HG03060 (cell line): ENCODE results near the gene TFIP11.

Source experiments
- ATAC-seq: cut with Tn5 transposase; IDR thresholded peaks from one replicate; pipeline ENCODE4 v1.9.1; 2021; ENCODE audit warnings: low read depth, moderate number of reproducible peaks; ENCODE audit not compliant: unreplicated experiment

TFIP11 gene

GRCh38 chr22:26481112-26481693 lies 31.1 kb downstream of the TFIP11 start:
- ATAC-seq = no peak

DNA sequence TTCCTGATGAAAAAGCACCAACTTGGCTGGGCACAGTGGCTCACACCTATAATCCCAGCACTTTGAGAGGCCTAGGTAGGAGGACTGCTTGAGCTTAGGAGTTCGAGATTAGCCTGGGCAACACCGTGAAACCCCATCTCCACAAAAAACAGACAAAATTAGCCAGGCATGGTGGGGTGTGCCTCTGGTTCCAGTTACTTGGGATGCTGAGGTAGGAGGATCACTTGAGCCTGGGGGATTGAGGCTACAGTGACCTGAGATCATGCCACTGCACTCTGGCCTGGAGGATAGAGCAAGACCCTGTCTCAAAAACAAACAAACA lies 31.7 kb downstream of the TFIP11 start:
- no peak for ATAC-seq

- ATAC-seq = no peak
Measured at GRCh38 chr22:26479792-26480610, 32.3 kb downstream of the TFIP11 start.

DNA sequence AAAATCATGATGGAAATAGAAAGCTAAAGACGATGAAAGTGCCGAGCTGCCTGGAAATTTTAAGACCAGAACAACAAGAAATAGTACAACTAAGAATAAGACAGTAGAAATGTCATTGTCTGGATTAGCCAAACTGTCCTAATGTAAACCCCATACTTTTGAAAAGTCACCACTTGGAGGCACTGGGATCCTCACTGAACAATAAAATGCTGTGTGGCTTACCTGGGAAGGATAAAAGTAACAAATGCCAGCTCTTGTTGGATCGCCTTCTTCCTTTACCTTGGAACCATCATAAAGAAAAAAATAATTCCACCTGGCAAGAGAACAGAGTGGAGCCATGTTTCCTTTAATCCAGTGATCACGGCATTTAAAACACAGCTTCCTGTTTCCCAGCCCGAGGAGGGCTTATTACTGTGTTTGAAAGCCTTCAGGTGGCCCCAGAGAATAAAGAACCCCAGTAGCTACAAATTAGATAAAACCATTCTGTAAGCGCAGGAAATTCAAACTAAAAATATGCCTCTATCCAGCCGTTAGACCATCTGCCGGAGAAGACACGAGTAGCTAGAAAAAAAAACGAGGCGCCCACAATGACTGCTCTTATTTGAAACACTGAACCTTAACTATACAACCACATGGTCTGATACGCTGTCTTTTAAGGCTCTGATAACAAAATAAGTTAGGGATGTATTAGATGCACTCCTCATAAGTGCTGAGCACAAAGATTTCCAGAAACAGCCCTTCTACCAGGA lies 33.1 kb downstream of the TFIP11 start:
- ATAC-seq = no peak

- no peak for ATAC-seq
Measured at GRCh38 chr22:26477341-26477731, 34.9 kb downstream of the TFIP11 start.

DNA sequence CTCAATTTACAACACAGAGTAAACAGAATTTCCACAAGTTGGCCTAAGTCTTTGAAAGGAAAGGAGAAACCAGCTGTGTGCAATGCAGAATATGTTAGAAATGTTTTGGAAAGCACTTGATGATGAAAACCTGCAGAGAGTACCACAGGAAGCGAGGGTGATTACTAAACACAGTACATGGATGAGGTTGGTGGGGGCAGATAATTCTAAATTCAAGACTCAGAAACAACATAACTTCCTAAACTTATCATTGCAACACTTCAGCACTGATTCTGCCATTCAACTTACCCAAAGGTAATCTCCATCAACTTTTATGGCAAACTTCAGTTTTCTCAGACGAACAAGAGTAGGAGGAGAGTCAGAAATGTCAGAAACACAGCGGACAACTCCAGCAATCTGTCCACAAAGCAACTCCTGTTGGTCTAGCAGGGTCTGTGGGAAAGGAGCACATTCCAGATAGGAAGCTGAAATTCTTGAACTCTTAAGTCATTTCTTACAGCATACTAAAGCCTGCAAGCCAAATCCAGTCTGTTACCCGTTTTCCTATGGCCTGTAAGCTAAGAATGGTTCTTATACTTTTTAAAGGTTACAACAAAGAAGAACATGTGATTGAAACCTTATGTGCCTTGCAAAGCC lies 35.5 kb downstream of the TFIP11 start:
- ATAC-seq = no peak

- no peak for ATAC-seq
Measured at GRCh38 chr22:26474682-26475081, 37.6 kb downstream of the TFIP11 start.

DNA sequence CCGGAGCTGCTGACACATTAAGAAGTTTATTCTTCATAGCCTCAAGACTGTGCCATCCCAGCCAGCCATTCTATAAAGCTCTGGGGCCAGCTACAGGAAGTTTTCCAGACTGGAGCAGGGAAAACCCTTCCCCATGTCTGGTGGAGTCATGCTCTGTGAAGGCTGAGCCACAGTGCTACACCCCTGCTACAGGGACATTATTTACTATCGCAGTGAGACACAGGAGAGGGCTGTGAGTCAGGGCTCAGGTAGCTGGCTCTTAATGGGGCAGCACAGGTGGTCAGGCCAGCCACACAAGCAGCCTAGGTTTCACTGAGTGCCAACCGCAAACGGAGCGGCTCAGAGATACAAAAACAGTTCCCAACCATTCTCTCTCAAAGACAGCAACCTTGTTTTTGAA lies 40.8 kb downstream of the TFIP11 start:
- ATAC-seq = no peak

- ATAC-seq = no peak
Measured at GRCh38 chr22:26470807-26471206, 41.5 kb downstream of the TFIP11 start.

DNA sequence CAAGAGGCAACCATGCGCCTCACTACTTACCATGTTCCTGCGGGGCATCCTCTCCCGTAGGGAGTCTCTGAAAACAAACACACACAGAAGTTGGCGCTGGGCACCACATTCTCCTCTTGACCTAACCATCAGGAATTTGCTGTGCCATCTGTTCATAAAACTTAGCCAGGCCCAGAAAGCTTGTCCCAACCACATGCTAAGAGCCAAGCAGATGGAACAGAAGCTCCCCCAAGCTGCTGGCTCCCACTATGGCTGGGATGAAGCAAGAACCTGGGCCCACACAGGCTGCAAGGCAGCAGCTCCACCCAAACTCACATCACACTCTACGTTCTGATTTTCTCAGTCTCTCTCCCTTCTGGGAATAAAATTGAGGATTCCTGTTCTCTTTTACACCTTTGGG lies 46.1 kb downstream of the TFIP11 start:
- ATAC-seq = no peak

- no peak for ATAC-seq
Measured at GRCh38 chr22:26464312-26464711, 48.0 kb downstream of the TFIP11 start.

DNA sequence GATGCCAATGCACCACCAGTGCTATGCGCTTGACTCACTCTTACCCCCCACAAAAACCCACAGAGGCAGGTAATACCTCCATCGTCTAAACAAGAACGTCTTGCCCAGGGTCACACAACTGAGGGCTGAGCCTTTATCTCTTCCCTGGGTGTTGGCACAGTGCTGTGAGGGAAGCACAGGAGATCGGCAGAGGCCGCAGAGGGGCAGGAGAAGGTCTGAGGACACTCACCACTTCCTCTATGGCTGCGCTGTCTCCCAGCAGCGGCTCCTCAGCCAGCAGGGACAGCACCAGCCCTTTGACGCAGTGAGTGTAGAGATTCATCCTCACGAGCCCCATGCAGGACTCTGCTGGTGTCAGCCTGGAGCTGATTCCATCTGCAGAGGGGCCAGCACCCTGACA lies 48.6 kb downstream of the TFIP11 start:
- ATAC-seq = no peak

- ATAC-seq = no peak
Measured at GRCh38 chr22:26463101-26463661, 49.1 kb downstream of the TFIP11 start.

- no peak for ATAC-seq
Measured at GRCh38 chr22:26462641-26463040, 49.6 kb downstream of the TFIP11 start.

GRCh38 chr22:26462051-26462450 lies 50.2 kb downstream of the TFIP11 start:
- no peak for ATAC-seq

GRCh38 chr22:26461188-26461810 lies 51.0 kb downstream of the TFIP11 start:
- no peak for ATAC-seq

DNA sequence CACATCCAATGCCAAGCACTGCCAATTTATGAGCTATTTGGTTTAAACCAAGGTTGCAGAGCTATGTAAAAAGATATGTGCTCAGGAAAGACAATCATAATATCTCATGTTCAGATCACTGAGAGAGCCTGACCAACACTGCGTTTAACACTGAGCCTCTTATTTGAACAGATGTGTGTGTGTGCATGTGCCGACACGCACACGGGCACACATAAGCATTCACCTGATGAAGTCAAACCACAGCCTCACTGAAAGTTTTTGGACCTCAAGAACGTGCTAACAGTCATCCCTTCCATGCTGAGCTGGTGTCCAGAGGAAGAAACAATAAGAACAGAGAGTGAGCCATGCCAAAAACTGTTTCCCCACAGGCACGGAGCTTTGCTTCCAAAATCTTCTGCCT lies 52.1 kb downstream of the TFIP11 start:
- no peak for ATAC-seq

- ATAC-seq = no peak
Measured at GRCh38 chr22:26457661-26458272, 54.5 kb downstream of the TFIP11 start.

- ATAC-seq = no peak
Measured at GRCh38 chr22:26453812-26454500, 58.3 kb downstream of the TFIP11 start.

DNA sequence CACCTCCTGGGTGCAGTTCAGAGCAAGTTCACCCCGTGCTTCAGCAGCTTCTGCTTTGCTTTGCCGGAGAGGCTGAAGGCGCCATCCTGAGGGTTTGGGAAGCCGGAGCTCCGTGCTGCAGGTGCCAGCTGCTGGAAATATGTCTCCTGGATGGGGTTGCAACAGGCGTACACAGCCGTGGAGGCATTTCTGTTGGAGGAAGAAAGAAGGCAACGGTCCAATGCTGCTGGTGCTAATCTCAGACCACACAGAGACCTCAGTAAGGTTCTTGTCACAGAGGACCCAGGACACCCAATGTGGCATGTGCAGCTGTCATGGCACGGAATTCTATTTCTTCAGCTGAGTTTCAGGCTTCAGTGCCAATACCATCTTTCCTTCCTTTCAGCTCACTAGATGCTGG lies 59.1 kb downstream of the TFIP11 start:
- no peak for ATAC-seq
